ENCODE data around the gene CIB2.
A peak's percentile ranks its signal among the peaks of the same experiment; 100 is the strongest.

Gene CIB2

GRCh38 chr15:78149068-78149804, 18.0 kb upstream of the CIB2 start, which contains the start of gene IDH3A:
Gene IDH3A (plus strand): TSS chr15:78149362. CDS start chr15:78149404, 42 bp downstream.
- DNase-seq, result peak; percentile 94

DNA sequence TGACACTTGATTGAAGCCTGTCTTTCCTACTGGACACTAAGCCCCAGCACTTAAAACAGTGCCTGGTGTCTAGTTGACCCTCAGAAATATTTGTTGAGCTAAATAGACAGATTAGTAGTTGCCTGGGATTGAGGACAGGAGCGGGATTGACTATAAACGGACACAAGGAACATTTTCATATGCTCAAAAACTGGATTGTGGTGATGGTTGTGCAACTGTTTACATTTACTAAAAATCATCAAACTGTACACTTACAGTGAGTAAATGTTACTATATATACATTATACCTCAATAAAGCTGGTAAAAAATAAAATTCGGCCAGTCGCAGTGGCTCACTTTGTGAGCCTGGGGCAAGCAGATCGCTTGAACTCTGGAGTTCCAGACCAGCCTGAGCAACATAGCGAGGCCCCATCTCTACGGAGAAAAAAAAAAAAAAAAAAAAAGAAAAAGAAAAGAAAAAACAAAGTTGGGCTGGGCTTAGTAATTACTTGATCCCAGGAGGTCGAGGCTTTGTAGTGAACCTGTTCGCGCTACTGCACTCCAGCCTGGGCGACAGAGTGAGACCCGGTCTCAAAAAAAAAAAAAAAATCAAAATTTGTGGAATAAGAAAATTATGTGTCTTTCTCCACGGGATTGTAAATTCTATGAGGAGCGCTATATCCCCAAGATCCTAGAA, 17.3 kb upstream of the CIB2 start:
- DNase-seq, result no peak

- DNase-seq, result no peak
Measured at GRCh38 chr15:78147566-78147965, 16.3 kb upstream of the CIB2 start.

GRCh38 chr15:78146425-78147154, 15.3 kb upstream of the CIB2 start:
- DNase-seq, result no peak

DNA sequence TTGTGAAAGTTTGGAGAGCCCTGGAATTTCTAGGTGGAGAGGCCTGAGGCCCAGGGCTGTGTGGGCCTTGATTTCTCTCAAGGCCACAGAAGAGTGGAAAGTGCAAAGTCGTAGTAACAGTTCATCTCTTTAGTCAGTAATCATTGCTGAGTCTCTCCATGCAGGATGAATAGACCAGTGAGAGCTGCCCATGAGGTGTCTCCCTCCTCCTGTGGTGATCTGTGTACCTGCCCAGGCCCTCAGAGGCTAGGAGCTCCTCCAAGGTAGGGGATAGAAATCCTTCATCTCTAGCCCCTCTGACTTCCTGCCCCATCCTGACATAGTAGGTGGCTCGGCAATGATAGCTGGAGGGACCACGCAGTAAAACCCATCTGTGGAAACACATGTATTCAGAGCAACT, 11.1 kb upstream of the CIB2 start:
- no peak for DNase-seq

- DNase-seq, result no peak
Measured at GRCh38 chr15:78140292-78140691, 9.0 kb upstream of the CIB2 start.

- no peak for DNase-seq
Measured at GRCh38 chr15:78139578-78139977, 8.3 kb upstream of the CIB2 start.

DNA sequence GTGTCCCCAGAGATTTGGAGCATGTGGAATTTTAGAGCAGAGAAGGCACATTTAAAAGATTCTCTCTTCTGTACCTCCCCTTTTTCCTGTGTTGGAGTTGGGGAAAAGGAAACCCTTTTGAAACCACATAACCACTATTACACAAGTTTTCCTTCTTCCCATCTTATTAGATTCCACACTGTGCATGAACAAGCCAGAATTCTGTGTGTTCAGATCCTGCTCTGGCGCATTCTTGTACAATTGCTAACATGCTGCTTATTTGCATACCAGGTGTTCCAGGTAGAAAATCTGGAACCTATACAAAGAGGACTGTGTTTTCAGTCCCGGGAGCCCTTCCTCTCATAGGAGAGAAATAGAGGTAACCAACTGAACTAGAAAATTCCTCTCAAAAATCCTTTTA, 2.6 kb upstream of the CIB2 start:
- no peak for DNase-seq

- no peak for DNase-seq
Measured at GRCh38 chr15:78130466-78131294, 565 bp downstream of the CIB2 start.

- no peak for DNase-seq
Measured at GRCh38 chr15:78129751-78130287, 1.4 kb downstream of the CIB2 start.

DNA sequence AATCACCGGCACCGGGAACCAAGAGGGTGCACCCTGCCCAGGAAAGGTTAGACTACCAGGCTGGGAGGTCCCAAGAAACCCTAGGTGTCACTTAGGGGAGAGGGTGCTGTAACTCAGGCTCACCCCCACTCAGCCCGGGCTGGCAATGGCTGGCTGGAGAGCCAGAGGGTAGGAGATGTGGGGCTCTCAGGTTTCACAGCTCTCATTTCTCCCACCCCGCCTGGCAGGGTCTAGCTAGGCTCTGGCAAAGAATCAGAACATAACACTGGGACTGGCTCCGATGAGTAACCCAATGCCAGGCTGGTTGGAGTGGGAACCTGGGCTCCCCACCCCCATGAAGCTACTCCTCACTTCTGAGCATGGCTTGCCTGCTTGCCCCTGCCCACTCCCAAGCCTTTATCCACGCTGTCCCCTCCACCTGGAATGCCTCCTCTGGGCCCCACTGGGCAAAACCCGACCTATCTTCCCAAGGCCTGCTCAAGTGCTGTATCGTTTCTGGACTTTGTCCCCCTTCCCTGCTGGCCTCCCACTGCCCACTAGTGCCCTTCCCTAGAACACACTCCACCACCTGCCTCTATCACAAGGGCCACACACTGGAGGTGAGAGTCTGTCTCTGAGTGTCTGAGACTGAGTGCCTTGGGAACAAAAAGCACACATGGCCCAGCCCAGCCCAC, 2.0 kb downstream of the CIB2 start:
- no peak for DNase-seq

- no peak for DNase-seq
Measured at GRCh38 chr15:78127882-78128281, 3.4 kb downstream of the CIB2 start.

GRCh38 chr15:78125267-78125666, 6.0 kb downstream of the CIB2 start:
- no peak for DNase-seq

DNA sequence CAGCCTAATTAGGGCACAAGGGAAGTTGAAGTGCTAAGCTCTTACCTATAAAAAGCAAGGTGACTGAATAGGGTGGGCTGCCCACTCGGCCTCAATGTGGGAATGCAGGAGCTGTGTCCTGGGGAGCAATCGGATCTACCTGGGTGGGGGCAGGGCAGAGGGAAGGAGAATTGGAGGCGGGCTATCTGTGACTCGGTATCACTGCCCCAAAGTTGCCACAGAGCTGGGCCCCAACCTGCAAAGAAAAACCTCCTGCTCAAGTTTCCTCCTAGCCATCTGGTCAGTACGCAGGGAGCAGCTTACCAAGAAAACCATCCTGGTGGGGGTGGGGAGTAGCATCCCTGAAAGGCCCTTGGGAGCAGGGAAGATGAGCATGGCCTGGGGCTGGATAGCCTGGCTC, 10.7 kb downstream of the CIB2 start:
- DNase-seq, result no peak

- no peak for DNase-seq
Measured at GRCh38 chr15:78112551-78112950, 18.7 kb downstream of the CIB2 start.

- no peak for DNase-seq
Measured at GRCh38 chr15:78111788-78112187, 19.5 kb downstream of the CIB2 start.

GRCh38 chr15:78110916-78111475, 20.2 kb downstream of the CIB2 start:
- no peak for DNase-seq

GRCh38 chr15:78110096-78110495, 21.1 kb downstream of the CIB2 start:
- no peak for DNase-seq

- DNase-seq, result no peak
Measured at GRCh38 chr15:78109156-78109555, 22.1 kb downstream of the CIB2 start.

DNA sequence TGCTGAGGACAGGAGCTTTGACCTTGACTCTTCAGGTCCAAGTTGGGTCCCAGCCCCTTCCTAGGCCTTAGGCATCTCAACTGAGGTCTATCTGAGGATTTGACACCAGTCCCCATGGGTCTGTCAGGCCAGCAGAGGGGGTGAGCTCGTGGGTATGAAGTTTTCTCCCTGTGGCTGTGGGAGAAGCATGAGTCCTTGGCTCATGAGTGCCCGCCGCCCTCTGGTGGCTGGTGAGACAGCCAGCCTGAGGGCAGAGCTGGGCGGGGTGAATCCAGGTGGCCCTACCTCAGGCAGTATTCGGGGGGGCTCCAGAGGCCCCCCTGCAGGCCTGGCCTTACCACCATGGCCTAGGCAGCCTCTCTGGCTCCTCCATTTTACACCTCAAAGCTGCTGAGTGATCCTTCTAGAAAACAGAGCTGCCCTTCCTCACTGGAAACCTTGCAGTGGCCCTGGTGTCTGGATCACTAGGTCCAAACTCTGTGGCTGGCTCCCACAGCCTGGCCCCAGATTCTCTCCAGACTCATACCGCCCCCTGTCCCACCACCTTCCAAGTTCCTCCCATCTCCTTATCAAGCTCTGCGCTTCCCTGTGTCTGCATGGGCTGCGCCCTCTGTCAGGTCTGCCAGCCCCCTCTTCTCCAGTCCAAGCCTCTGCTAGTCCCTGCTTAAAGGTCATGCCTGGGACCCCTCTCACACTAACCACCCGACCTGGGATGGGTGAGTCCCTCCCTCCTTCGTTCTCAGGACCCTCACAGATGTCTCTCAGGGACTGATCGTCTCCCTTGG, 22.8 kb downstream of the CIB2 start:
- peak; percentile 58 for DNase-seq

DNA sequence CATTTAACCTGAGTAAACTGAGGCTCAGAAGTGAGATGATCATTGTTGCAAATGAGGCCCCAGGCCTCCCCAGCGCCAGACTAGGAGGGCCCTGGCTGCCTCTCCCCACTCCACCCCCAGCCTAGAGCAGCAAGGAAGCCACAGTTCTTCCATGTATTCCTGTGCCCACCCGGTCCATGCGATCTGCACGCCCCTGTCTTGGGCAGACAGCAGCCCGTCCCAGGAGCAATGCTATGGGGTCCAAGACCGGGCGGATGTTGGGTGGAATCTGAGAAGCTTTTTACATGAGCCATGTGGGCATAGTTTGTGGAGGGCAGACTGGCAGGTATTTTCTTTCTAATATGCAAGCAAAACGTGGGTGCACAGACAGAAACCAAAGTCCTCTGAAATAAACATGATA, 23.8 kb downstream of the CIB2 start:
- DNase-seq, result no peak
